Activated gamma-delta T cell treated with Interleukin-2 at 50 U/mL for 16 hours (primary cell): ENCODE measurements around the gene PRR19.
"Not testable (repeated sequence)": the region's sequence is repeated elsewhere in the genome, so short reads cannot be mapped to it uniquely, and the experiment has no call there.

Experiments
- DNase-seq: peaks from one replicate; pipeline ENCODE4 v3.0.0-alpha.2; 2020

The PRR19 gene, protein sequence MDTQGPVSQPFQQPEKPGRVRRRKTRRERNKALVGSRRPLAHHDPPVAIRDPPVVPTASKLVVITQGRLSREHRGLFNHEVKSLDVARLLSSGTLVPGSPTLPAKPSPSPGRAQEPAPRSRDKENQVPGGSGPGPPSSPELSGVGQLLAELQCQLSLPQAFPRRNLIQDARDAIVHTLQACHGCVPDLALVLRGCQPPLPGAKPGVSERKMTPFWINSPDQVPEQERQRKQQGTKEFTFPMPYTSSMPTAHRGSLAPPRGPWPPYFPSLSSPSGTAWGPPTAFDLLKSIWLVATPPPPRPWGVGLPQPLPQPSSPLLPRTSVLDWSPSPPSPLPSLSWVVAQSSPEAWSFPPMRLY

GRCh38 chr19:42301646-42302203, at the start of gene PRR19:
Gene PRR19 (plus strand): TSS chr19:42302132. CDS start chr19:42309585, 7,453 bp downstream.
- no peak for DNase-seq

GRCh38 chr19:42252365-42253244, 49.3 kb upstream of the PRR19 start:
- DNase-seq, result no peak

DNA sequence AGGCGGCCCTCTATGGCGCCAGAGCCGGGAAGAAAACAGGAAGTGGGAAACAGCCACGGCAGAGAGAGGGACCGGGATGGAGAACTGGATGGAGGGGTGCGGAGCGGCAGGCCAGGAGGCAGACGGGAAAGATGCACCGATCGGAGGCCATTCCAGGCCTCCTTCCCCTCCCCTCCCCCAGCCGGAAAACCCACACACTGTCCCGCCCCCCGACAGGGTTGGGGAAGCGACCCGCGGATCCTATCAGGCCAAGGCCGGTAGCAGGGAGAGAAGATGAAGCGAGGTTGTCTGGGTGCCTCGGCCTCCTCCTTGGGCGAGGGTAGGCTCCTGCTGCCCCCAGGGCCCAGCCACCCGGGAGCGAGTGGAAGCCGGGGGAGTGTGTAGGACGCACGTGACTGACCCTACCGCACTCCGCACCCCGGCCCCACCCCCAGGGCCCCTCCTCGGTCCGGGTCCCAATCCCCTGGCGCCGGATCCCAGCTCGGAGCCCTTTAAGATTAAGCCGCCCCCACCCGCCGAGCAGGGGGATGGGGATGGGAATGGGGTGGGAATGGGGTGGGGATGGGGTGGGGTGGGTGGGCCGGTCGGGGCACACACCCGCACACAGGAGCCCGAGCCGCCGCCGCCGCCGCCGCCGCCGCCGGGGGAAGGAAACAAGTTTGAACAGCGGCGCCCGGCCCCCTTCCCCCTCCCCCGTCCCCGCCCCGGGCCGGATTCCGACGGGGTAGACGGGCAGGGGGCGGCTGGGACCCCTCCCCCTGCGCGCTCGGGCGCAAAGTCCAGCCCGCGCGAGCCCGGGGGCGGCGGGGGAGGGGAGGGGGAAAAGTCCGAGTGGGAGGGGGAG, 48.5 kb upstream of the PRR19 start:
- DNase-seq, result peak; percentile 51

DNA sequence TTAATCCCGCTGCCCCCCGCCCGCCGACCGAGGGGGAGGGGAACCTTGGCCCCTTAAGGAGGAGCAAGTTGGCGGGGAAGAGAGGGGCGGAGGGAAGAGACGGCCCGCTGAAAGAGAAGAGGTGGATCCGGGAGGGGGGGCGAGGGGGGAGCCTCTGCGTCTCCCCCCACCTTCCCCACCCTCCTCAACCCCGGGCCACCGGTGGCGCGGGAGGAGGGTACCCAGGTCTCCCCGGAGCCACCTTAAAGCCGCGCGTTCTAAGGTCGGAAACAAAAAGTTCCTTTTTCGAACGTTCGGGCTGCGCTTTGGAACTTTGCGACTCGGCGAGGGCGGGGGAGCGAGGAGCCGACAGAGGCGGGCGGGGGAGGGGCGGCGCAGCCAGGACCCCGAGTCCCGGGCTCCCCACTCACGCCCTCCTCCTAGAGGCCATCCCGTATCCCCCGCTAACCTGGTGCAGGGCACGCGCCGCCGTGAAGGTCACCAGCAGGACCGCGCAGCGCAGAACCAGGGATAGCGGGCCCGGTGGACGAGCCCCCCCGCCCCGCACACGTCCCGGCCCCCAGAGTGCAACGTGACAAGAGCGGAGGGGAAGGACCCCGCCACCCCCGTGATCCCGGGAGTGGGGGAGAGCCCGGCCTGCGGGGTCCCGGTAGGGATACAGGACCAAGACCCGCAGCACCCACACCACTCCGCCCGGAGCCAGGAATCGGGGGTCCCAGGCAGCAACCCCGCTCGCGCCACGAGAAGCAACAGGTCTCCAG, 47.7 kb upstream of the PRR19 start:
- DNase-seq, result peak; percentile 74

DNA sequence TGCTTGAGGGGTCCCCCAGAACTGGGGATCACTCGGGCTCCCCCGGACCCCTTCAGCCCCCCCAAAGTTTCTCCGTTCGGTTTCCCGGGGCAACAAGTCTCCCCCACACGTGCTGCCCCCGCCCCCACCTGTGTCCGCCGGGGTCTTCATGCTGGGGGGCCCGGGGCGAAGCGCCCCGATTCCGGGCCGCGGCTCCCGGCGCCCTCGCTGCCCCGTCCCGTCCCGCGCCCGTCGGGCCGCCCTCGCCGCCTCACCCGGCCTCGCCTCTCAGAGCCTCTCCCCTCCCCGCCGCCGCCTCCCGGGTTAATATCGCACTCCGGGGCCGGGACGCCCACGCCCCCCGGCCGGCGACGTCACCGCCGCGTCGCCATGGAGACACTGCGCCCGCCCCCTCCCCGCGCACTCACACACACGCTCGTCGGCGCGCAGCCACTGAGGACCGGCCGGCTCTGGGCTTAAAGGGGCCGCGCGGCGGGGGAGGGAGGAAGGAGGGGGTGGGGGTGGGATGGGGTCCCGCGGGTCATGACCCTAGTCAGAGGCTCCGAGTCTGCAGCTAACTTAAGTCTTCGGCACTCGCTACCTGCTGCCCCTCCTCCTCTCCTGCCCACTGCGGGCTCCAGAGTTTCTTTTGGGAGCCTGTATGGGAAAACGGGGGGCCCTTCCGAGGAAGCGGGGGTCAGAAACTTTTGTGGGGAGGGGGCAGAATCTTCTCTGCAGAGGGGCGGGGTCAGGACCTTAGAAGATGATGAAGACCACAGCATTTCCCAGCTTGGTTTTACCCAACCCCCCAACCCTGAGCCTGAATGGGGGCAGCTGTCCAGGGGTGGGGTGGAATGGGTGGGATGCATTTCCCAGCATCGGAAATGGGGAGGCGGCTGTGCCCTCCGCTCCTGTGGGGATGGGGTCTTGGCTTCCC, 46.8 kb upstream of the PRR19 start, which contains the start of gene ERF:
Gene ERF, minus strand, starts transcription at position 279 of the 916 bp plus-strand sequence. Its CDS starts 129 bp downstream, at position 150.
- DNase-seq, result peak; percentile 92

DNA sequence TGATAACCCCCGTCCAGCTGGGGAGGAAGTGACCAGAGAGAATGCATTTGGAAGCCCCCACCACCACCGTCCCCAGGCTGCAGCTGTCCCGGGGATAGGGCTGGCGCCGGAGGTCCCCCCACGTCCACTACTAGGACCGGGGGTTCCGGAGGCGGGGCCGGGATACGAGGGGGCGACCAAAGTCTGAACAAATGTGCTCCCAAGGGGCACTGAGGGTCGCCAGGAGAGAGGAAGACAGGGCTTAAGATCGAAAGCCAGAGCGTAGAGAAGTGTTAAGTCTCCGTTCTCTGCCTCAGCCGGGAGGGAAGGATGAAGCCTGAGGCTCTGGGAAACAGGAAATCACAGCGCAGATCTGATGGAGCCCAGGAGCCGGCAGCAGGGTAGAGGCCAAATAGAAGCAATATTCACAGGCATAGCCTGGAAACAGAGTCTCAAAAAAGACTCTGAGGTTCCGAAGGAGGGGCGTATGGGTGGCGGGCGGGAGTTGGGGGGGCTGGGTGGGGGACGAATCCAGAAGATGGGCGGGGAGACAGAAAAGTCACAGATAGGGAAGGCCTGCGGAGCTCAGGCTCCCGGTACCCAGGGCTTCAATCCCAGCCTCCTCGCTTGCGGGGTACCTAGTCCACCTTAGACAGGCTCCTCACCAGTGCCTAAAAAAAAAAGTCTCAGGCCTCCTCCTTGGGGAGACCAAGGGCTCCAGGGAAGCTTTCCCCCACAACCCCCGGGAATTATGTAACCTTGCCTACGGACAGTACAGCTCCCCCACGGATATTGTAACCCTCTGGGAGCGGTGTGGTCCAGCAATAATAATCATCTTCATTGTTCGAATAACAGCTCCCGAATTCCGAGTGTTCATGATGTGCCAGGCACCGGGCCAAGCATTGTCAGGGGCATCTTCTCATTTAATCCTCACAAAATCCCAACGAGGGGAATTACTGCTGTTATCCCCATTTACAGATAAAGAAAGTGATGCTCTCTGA, 45.9 kb upstream of the PRR19 start:
- no peak for DNase-seq

DNA sequence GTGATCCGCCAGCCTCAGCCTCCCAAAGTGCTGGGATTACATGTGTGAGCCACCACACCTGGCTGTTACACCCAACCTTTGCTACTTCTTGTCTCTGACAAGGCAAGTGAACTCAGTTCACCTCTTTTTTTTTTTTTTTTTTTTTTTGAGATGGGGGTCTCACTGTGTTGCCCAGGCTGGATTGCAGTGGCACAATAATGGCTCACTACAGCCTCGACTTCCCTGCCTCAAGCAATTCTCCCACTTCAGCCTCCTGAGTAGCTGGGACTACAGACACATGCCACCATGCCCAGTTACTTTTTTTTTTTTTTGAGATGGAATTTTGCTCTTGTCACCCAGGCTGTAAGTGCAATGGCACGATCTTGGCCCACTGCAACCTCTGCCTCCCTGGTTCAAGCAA, 44.1 kb upstream of the PRR19 start:
- DNase-seq, result not testable (repeated sequence)

GRCh38 chr19:42261763-42262162, 40.2 kb upstream of the PRR19 start:
- no peak for DNase-seq

- DNase-seq, result not testable (repeated sequence)
These were observed 35.8 kb upstream of the PRR19 start for GRCh38 chr19:42266105-42266504.

GRCh38 chr19:42266928-42267603, 34.9 kb upstream of the PRR19 start:
- not testable (repeated sequence) for DNase-seq

DNA sequence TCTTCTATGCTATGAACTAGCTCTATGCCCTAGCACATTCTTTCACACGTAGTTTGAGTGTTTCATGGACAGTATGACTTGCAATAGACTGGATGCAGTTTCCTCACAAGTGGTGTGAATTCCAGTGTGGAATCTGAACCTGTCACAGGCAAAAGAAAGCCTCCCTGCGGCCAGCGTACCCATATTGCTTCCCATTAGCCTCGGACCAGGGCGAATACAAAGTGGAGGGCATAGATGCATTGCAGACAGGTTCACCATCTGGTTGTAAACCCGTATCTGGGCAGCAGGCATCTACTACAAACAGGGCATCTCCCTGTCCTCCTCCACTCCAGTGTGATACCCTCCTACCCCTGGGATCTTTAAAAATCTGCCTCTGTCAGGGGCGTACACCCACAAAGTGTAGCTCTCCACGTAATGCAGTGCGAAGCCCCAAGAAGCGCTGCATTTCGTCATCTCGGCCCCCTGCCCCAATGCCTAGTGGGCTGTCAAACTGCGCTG, 34.2 kb upstream of the PRR19 start:
- DNase-seq, result no peak

- peak; percentile 98 for DNase-seq
These were observed 33.7 kb upstream of the PRR19 start for GRCh38 chr19:42268142-42268703.

DNA sequence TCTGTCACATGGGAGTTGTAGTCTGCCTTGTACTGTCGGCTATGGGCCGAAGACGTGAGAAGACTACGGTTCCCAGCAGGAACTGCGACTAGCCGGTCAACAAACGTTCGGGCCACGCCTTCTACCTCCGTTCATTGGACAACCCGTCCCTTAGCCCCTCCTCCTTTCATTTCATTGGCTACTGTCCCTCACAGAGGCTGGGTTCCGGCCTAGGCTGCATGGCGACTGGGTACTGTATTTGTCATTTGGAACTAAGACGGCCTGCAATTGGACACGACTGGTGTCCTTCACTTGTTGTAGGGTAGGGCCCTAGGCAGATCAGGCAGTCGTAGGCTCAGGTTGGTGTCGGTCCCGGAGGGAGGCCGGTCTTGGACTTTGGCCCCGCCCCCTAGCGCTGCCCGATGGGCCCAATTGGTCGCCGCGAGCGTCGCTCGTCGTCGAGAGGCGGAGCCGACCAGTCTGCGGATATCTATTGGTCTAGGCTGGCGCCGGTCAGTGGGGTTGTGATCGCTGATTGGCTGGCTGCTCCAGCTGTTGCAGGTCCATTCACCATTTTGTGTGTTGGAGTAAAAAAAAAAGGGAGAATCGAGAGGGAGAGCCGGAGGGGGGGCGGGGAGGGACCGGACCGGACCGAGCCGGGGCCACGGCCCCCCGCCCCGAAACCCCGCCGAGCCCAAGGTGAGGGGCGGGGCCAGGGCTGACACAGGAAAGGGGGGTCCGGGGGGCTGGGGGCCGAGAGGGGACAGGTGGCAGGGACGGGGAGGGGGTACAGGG, 33.0 kb upstream of the PRR19 start, which contains the start of gene CIC:
Gene CIC, plus strand, starts transcription at position 549 of the 774 bp plus-strand sequence. CDS start 2,532 bp downstream, outside the sequence.
- peak; percentile 99 for DNase-seq

DNA sequence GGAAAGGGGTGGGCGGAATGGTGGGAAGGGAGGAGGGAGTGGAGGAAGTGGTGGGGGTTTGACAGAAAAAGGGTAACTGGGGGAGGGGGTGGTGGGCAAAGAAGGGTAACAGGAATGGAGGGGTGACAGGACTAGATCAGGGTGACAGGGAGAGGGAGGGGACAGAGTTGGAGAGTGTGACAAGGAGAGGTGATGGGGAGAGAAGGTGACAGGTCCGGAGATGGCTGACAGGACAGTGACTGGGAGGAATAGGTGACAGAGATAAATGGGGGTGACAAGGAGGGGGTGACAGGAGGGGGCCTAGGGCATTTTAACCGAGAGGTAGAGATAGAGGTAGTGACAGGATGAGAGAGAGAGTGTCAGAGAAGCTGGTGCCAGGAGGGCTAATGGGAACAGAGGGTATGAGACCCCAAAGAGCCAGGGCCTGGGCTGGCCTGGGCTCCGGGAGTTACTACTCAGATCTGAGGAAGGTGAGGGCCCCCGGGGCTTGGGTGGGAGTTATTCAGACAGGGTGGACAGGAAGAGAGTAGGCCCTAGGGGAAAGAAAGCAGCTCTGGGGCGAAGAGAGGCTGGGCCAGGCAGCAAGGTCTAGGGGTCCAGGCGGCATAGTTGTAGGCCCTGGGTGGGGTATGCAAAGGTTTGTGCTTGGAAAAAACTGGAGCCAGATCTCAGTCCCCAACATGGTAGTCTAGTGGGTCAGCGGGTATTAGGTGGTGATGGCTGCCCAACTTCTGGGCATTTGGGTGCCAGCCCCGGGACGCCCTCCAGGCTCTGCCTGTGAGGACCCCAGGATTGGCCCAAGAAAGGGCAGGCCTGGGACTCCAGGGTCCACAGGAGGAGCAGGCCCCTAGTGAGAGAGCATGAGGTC, 32.2 kb upstream of the PRR19 start:
- DNase-seq, result no peak

- DNase-seq, result peak; percentile 49
These were observed 31.4 kb upstream of the PRR19 start for GRCh38 chr19:42270346-42271044.

- DNase-seq, result no peak
These were observed 30.9 kb upstream of the PRR19 start for GRCh38 chr19:42271045-42271419.
